BLaER1 (cell line): Measurements from ENCODE around the gene MRPS26.
"Not testable (repeated sequence)": the region's sequence is repeated elsewhere in the genome, so short reads cannot be mapped to it uniquely, and the experiment has no call there.

Experiments used
- H3K27ac ChIP-seq: shearing (Covaris generic); formaldehyde crosslinking; 2 replicates; pipeline ENCODE4 v1.8.1; 2022
- H3K27me3 ChIP-seq: shearing (Covaris generic); formaldehyde crosslinking; 2 replicates; pipeline ENCODE4 v1.8.1; 2022
- H3K36me3 ChIP-seq: shearing (Covaris generic); formaldehyde crosslinking; 2 replicates; pipeline ENCODE4 v1.8.1; 2022
- H3K4me1 ChIP-seq: shearing (Covaris generic); formaldehyde crosslinking; 2 replicates; pipeline ENCODE4 v1.8.1; 2022
- H3K4me2 ChIP-seq: shearing (Covaris generic); formaldehyde crosslinking; 2 replicates; pipeline ENCODE4 v1.8.1; 2022
- H3K4me3 ChIP-seq: shearing (Covaris generic); formaldehyde crosslinking; 2 replicates; pipeline ENCODE4 v1.8.1; 2022
- H3K9ac ChIP-seq: shearing (Covaris generic); formaldehyde crosslinking; 2 replicates; pipeline ENCODE4 v1.8.1; 2022
- H3K9me3 ChIP-seq: shearing (Covaris generic); formaldehyde crosslinking; 2 replicates; pipeline ENCODE4 v1.8.1; 2022
- H4K20me1 ChIP-seq: shearing (Covaris generic); formaldehyde crosslinking; 2 replicates; pipeline ENCODE4 v1.8.1; 2022
- Cebpa-rat ChIP-seq: shearing (Covaris generic); IDR thresholded peaks from 2 replicates; pipeline ENCODE4 v1.8.1; 2022

MRPS26 gene

DNA sequence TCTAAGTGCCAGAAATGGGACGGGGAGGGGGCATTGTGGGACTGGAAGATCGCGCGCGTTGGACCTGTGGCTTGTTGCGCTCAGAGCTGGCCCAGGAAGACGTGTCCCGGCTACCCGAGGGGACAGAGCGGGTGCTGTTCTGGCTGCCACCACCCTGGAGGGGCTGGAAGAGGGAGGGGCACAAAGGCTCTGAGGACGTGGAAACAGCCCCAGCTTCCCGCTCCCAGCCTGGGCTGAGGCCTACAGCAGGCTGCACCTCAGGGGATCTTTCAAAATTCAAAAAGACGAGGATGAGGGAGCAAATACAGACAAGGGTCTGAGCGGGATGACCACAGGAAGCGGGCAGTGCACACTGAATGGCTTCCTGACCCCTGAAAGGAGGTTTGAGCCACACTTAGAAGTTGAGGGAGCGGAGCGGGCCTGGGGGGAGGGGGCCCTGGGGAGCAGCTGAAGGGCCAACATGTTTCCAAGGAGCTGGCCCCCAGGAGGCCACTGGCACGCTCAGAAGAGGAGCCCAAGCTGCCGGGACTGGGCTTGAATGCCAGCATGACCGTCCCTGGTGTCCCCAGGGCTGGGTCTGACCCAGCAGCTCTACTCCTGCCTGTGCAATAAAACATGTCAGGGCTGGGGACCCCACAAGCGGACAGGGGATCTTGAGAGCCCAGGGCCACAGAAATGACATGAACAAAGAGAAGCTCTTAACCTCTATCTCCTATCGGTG, 26.8 kb downstream of the MRPS26 start:
- Histone ChIP-seq H3K27ac (no peak overlapping the region), H3K9me3 (no peaks in the 10 kb centered on the region), H3K4me3 (no peak overlapping the region), H3K4me1 (peaks cover 7% of the 10 kb centered on the region), H3K4me2 (peak overlapping the region; percentile 43), H3K36me3 (no peaks in the 10 kb centered on the region), H4K20me1 (no peaks in the 10 kb centered on the region; the same call in 1 of the 2 replicates), H3K9ac (no peak overlapping the region), H3K27me3 (peaks cover 54% of the 10 kb centered on the region)
- TF ChIP-seq Cebpa-rat: no peak

DNA sequence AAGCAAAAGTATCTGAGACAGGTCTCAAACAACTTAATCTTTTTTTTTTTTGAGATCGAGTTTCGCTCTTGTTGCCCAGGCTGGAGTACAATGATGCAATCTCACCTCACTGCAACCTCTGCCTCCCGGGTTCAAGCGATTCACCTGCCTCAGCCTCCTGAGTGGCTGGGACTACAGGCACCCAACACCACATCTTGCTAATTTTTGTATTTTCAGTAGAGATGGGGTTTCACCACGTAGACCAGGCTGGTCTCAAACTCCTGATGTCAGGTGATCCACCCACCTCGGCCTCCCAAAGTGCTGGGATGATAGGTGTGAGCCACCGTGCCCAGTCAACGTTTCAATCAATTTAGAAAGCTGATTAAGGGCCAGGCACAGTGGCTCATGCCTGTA, 27.4 kb downstream of the MRPS26 start:
- H4K20me1 ChIP-seq, H3K4me2 ChIP-seq, H3K4me1 ChIP-seq, H3K9me3 ChIP-seq, H3K36me3 ChIP-seq, H3K4me3 ChIP-seq, H3K9ac ChIP-seq, H3K27ac ChIP-seq: not testable (repeated sequence)
- H3K27me3 ChIP-seq: peaks cover 58% of the 10 kb centered on the region

DNA sequence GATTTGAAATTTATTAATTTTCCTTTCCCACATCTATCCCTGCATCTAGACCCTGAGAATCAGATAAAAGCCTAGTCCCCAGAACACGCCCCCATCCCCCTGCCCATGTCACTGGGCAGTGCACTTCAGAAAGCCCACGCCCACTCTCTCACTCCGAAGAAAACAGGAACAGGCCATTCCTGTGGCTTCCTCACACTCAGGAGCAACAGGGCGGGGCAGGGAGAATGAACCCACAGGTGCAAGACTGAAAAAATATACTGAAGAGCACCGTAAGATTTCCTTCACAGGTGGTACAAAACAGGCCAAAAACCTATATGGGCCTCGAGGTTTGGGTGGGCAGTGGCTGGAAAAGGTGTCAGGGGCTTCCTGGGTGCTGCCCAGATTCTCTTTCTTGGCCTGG, 29.0 kb downstream of the MRPS26 start:
- H3K4me3 ChIP-seq: no peak overlapping the region
- no peaks in the 10 kb centered on the region; the same call in 1 of the 2 replicates for H4K20me1 ChIP-seq
- H3K9me3 ChIP-seq: no peaks in the 10 kb centered on the region
- no peaks in the 10 kb centered on the region for H3K36me3 ChIP-seq
- no peak overlapping the region for H3K9ac ChIP-seq
- H3K27me3 ChIP-seq: peaks cover 65% of the 10 kb centered on the region
- H3K27ac ChIP-seq: no peak overlapping the region
- H3K4me1 ChIP-seq: no peaks in the 10 kb centered on the region
- H3K4me2 ChIP-seq: no peak overlapping the region
- no peak for TF ChIP-seq Cebpa-rat

DNA sequence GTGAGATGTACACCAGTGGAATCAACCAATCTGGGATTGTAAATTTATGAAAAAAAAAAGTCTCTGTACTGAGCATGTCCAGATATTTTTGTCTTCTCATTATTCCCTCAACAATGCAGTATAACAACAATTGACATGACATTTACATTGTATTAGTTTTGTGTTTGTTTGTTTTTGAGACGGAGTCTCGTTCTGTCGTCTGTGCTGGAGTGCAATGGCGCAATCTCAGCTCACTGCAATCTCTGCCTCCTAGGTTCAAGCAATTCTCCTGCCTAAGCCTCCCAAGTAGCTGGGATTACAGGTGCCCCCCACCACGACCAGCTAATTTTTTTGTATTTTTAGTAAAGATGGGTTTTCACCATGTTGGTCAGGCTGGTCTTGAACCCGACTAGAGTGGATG, 29.5 kb downstream of the MRPS26 start:
- H3K27ac ChIP-seq: not testable (repeated sequence)

DNA sequence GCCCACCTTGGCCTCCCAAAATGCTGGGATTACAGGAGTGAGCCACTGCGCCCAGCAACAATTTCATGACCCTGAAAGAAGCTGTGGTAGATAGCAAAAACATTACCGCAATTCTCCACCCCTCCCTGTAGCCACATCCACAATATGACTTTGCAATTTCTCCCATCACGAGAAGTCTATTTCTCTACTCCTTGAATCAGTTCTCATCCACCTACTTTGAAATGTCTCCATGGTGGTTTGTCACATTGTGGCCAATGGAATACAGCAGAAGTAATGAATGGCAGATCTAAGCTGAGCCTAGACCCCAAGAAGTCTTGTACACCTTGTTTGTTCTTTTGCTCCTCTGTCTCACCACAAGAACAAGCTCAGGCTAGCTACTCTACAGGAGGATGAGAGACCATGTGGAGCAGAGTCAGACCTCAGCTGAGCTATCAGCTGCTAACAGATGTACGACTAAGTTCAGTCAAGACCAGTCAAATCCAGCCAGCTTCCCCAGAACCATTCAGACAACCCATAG, 31.8 kb downstream of the MRPS26 start:
- no peak for TF ChIP-seq Cebpa-rat
- H4K20me1 ChIP-seq: peaks cover 8% of the 10 kb centered on the region; the same call in 1 of the 2 replicates
- H3K9ac ChIP-seq: no peak overlapping the region
- H3K27ac ChIP-seq: no peak overlapping the region
- no peaks in the 10 kb centered on the region for H3K36me3 ChIP-seq
- peaks cover 70% of the 10 kb centered on the region for H3K27me3 ChIP-seq
- no peak overlapping the region for H3K4me3 ChIP-seq
- no peak overlapping the region for H3K4me2 ChIP-seq
- no peaks in the 10 kb centered on the region; the same call in 1 of the 2 replicates for H3K9me3 ChIP-seq
- no peaks in the 10 kb centered on the region for H3K4me1 ChIP-seq

More for the DNA sequence above, 29.5 kb downstream of the MRPS26 start:
- not testable (repeated sequence) for H3K4me3 ChIP-seq, H3K4me1 ChIP-seq, H3K9ac ChIP-seq, H3K9me3 ChIP-seq, H3K36me3 ChIP-seq, H4K20me1 ChIP-seq, H3K4me2 ChIP-seq
- H3K27me3 ChIP-seq: peaks cover 70% of the 10 kb centered on the region

DNA sequence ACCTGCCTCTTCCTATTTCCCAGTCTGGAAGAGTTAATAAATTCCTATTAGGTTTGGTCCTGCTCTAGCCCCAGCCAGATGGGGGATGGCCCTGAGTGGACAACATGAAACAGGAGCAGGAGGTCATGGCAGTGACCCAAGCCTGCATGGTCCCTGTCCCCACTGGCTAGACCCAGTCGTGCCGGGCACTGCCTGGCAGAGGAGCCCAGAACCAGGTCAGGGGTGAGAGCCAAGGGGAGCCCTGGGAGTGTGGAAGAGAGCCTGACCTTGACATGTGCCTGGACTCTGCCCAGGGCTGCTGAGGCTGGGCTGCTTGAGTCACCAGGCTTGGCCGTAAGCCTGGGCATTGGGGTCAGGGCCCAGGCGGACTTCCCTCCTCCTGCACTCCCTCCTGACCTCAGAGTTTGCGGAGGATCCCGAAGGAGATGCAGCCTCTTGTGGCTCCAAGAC, 35.1 kb downstream of the MRPS26 start:
- no peaks in the 10 kb centered on the region for H3K36me3 ChIP-seq
- no peak for TF ChIP-seq Cebpa-rat
- H3K9me3 ChIP-seq: no peaks in the 10 kb centered on the region; the same call in 1 of the 2 replicates
- H3K9ac ChIP-seq: no peak overlapping the region
- H3K4me2 ChIP-seq: no peak overlapping the region
- no peak overlapping the region for H3K4me3 ChIP-seq
- no peaks in the 10 kb centered on the region for H3K4me1 ChIP-seq
- no peak overlapping the region for H3K27ac ChIP-seq
- peaks cover 80% of the 10 kb centered on the region for H3K27me3 ChIP-seq
- peaks cover 15% of the 10 kb centered on the region; the same call in 1 of the 2 replicates for H4K20me1 ChIP-seq

DNA sequence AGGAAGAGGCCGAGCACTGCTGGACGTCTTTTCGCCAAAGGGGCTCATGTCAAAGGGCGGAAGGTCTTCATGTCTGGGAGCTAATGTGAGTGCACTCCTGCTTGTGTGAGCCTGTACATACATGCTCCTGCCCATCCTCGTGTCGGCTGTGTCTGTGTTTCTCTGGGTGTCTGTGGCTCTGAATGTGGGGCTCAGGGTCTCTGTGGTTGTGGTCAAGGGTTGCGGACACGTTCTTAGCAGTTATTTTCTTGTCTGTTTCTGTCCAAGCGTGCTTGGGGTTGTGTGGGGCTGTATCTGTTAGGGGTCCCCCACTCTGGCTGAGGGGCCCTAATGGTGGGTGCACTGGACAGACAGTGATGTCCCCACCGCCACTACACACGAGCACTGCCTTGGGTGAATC, 35.8 kb downstream of the MRPS26 start:
- H3K4me1 ChIP-seq: no peaks in the 10 kb centered on the region
- peaks cover 81% of the 10 kb centered on the region for H3K27me3 ChIP-seq
- H3K4me3 ChIP-seq: no peak overlapping the region
- no peak overlapping the region for H3K4me2 ChIP-seq
- no peak for TF ChIP-seq Cebpa-rat
- H4K20me1 ChIP-seq: peaks cover 15% of the 10 kb centered on the region; the same call in 1 of the 2 replicates
- H3K36me3 ChIP-seq: no peaks in the 10 kb centered on the region
- H3K9me3 ChIP-seq: no peaks in the 10 kb centered on the region; the same call in 1 of the 2 replicates
- H3K27ac ChIP-seq: no peak overlapping the region
- no peak overlapping the region for H3K9ac ChIP-seq

DNA sequence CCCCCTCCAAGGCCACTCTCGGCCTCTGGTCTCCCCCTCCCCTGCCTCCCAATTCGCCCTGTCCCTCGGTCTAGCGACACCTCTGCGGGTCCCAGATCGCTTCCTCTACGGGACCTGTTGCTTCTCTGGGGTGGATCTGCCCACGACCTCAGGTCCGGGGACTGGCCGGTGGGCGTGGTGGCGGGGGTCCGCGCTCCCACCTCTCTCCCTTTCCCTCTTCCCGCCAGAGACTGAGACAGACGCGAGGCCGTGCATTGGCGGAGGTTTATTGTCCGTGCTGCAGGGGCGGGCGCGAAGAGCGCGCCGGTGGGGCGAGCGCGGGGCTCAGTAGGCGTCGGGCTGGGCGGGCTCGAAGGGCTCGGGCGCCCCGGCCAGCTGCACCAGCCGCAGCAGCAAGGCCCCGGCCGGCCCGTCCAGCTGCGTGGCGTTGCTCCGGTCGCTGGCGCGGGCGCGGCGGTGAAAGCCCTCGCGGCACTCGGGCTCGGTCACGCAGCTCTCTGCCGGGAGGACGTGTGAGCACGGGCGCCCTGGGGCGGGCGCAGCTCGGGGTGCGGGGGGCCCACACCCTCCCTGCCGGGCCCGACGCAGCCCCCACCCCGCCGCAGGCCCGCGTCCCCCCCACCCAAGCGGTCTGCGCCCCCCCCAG, 36.6 kb downstream of the MRPS26 start:
- Histone ChIP-seq H4K20me1 (peaks cover 15% of the 10 kb centered on the region; the same call in 1 of the 2 replicates), H3K4me1 (no peaks in the 10 kb centered on the region), H3K27ac (no peak overlapping the region), H3K9me3 (no peaks in the 10 kb centered on the region; the same call in 1 of the 2 replicates), H3K9ac (no peak overlapping the region), H3K27me3 (peaks cover 73% of the 10 kb centered on the region), H3K4me3 (no peak overlapping the region), H3K4me2 (no peak overlapping the region), H3K36me3 (no peaks in the 10 kb centered on the region)
- TF ChIP-seq Cebpa-rat: no peak

DNA sequence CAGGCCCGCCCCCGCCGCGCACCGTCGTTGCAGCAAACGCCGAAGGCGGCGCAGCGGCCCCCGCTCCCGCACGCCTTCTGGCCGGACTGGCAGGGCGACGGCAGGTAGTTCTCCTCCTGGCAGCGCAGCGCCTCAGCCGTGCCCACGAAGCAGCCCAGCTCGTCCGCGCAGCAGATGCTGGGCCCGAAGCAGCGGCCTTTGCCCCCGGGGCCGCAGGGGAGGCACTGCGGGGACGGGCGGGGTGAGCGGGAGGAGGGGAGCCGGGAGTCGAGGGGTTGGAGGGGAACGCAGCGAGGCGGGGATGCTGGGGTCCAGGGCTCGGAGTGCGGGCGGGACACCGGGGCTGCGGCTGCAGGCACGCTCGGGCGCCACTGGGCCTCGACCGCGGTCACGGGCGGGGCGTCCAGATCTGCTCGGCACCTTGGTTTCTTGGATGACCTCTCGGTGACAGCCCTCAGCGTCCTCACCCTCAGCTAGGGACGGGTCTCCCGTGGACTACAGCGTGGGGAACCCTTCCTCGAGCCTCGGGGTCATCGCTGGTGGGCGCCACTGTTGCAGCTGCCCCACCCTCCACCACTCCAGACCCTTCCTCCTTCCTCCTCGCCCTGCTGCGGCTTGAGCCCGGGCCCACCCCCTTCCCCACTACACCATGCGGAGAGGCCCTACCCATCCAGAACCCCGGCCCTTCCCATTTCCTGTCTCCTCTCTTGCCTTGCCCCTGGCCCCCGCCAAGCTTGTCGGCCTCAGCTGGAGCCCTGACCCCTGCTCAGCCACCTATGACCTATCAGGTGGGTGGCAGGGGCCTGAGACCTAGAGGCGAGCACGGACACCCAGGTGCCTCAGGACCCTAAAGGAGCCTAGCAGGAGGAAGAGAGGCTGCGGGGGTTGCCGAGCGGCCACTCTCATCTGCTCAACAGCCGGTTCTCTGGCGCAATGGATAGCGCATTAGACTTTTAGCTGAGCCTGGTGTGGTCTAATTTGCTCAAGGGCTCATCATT, 37.4 kb downstream of the MRPS26 start:
- Histone ChIP-seq H3K27me3 (peaks cover 67% of the 10 kb centered on the region), H3K36me3 (no peaks in the 10 kb centered on the region), H4K20me1 (peaks cover 15% of the 10 kb centered on the region; the same call in 1 of the 2 replicates), H3K9ac (no peak overlapping the region), H3K4me3 (no peak overlapping the region), H3K4me1 (no peaks in the 10 kb centered on the region), H3K4me2 (no peak overlapping the region), H3K27ac (no peak overlapping the region), H3K9me3 (no peaks in the 10 kb centered on the region; the same call in 1 of the 2 replicates)
- no peak for TF ChIP-seq Cebpa-rat
